ENCODE results near the gene KRTAP22-2. TPM values are rescaled to one million over a fixed set of nuclear protein-coding genes. Genes with fewer than 3 reads are reported as not detected.

Gene KRTAP22-2
- polyA plus RNA-seq (2012; ENCODE audit: low read depth, missing spikeins), result not detected

- no peak for TF ChIP-seq POLR2AphosphoS5 (IDR thresholded peaks at IDR 0.05; ENCODE audit: low read depth, low read length)
- no peak for TF ChIP-seq POLR2A (IDR thresholded peaks at IDR 0.05; ENCODE audit: low read depth, low read length)
- no peak for TF ChIP-seq SPI1 (IDR thresholded peaks at IDR 0.05; ENCODE audit: low read depth, low read length)
- TF ChIP-seq PAX5 (IDR thresholded peaks at IDR 0.05; ENCODE audit: insufficient read depth, low read length, severe bottlenecking), result no peak
- TF ChIP-seq POU2F2 (IDR thresholded peaks at IDR 0.05; ENCODE audit: low read depth, low read length), result no peak
- TF ChIP-seq TAF1 (IDR thresholded peaks at IDR 0.05; ENCODE audit: low read depth, low read length), result no peak
- FAIRE-seq (no peak), DNase-seq (ENCODE audit: insufficient read length, low spot score) (no peak)
Measured at GRCh38 chr21:30590297-30590696, at the start of gene KRTAP22-2. KRTAP22-2 (minus strand) TSS chr21:30590397.

GRCh38 chr21:30638686-30639085 lies 48.5 kb upstream of the KRTAP22-2 start:
- no peak for TF ChIP-seq POLR2A (IDR thresholded peaks at IDR 0.05; ENCODE audit: low read depth, low read length)
- no peak for TF ChIP-seq TAF1 (IDR thresholded peaks at IDR 0.05; ENCODE audit: low read depth, low read length)
- no peak for TF ChIP-seq POLR2AphosphoS5 (IDR thresholded peaks at IDR 0.05; ENCODE audit: low read depth, low read length)
- no peak for TF ChIP-seq SPI1 (IDR thresholded peaks at IDR 0.05; ENCODE audit: low read depth, low read length)
- FAIRE-seq (no peak), DNase-seq (ENCODE audit: insufficient read length, low spot score) (no peak)

GRCh38 chr21:30634906-30635305 lies 44.7 kb upstream of the KRTAP22-2 start, which contains the start of gene KRTAP20-2:
KRTAP20-2 (plus strand) TSS chr21:30635206; CDS start chr21:30635264, 58 bp downstream.
- no peak for FAIRE-seq
- no peak for TF ChIP-seq SPI1 (IDR thresholded peaks at IDR 0.05; ENCODE audit: low read depth, low read length)
- TF ChIP-seq POLR2AphosphoS5 (IDR thresholded peaks at IDR 0.05; ENCODE audit: low read depth, low read length), result no peak

GRCh38 chr21:30629200-30629599 lies 39.0 kb upstream of the KRTAP22-2 start:
- FAIRE-seq (no peak), DNase-seq (ENCODE audit: insufficient read length, low spot score) (no peak)
- no peak for TF ChIP-seq SPI1 (IDR thresholded peaks at IDR 0.05; ENCODE audit: low read depth, low read length)
- TF ChIP-seq POLR2AphosphoS5 (IDR thresholded peaks at IDR 0.05; ENCODE audit: low read depth, low read length), result no peak
- TF ChIP-seq POU2F2 (IDR thresholded peaks at IDR 0.05; ENCODE audit: low read depth, low read length), result no peak
- no peak for TF ChIP-seq POLR2A (IDR thresholded peaks at IDR 0.05; ENCODE audit: low read depth, low read length)
- no peak for TF ChIP-seq TAF1 (IDR thresholded peaks at IDR 0.05; ENCODE audit: low read depth, low read length)
- no peak for TF ChIP-seq PAX5 (IDR thresholded peaks at IDR 0.05; ENCODE audit: insufficient read depth, low read length, severe bottlenecking)

More at GRCh38 chr21:30634906-30635305, 44.7 kb upstream of the KRTAP22-2 start, which contains the start of gene KRTAP20-2:
- DNase-seq (ENCODE audit: insufficient read length, low spot score), result no peak

GRCh38 chr21:30628109-30628508 lies 37.9 kb upstream of the KRTAP22-2 start:
- no peak for DNase-seq (ENCODE audit: insufficient read length, low spot score)
- no peak for TF ChIP-seq SPI1 (IDR thresholded peaks at IDR 0.05; ENCODE audit: low read depth, low read length)
- no peak for TF ChIP-seq TAF1 (IDR thresholded peaks at IDR 0.05; ENCODE audit: low read depth, low read length)
- no peak for TF ChIP-seq POLR2A (IDR thresholded peaks at IDR 0.05; ENCODE audit: low read depth, low read length)
- TF ChIP-seq POU2F2 (IDR thresholded peaks at IDR 0.05; ENCODE audit: low read depth, low read length), result no peak
- TF ChIP-seq PAX5 (IDR thresholded peaks at IDR 0.05; ENCODE audit: insufficient read depth, low read length, severe bottlenecking), result no peak
- TF ChIP-seq POLR2AphosphoS5 (IDR thresholded peaks at IDR 0.05; ENCODE audit: low read depth, low read length), result no peak
- no peak for FAIRE-seq

- no peak for FAIRE-seq
- TF ChIP-seq POU2F2 (IDR thresholded peaks at IDR 0.05; ENCODE audit: low read depth, low read length), result no peak
- TF ChIP-seq POLR2AphosphoS5 (IDR thresholded peaks at IDR 0.05; ENCODE audit: low read depth, low read length), result no peak
- TF ChIP-seq TAF1 (IDR thresholded peaks at IDR 0.05; ENCODE audit: low read depth, low read length), result no peak
- TF ChIP-seq POLR2A (IDR thresholded peaks at IDR 0.05; ENCODE audit: low read depth, low read length), result no peak
- TF ChIP-seq PAX5 (IDR thresholded peaks at IDR 0.05; ENCODE audit: insufficient read depth, low read length, severe bottlenecking), result no peak
- TF ChIP-seq SPI1 (IDR thresholded peaks at IDR 0.05; ENCODE audit: low read depth, low read length), result no peak
- no peak for DNase-seq (ENCODE audit: insufficient read length, low spot score)
Measured at GRCh38 chr21:30625449-30626165, 35.4 kb upstream of the KRTAP22-2 start.

- FAIRE-seq (no peak), DNase-seq (ENCODE audit: insufficient read length, low spot score) (no peak)
- TF ChIP-seq POLR2A (IDR thresholded peaks at IDR 0.05; ENCODE audit: low read depth, low read length) (no peak), PAX5 (IDR thresholded peaks at IDR 0.05; ENCODE audit: insufficient read depth, low read length, severe bottlenecking) (no peak), POLR2AphosphoS5 (IDR thresholded peaks at IDR 0.05; ENCODE audit: low read depth, low read length) (no peak), TAF1 (IDR thresholded peaks at IDR 0.05; ENCODE audit: low read depth, low read length) (no peak), SPI1 (IDR thresholded peaks at IDR 0.05; ENCODE audit: low read depth, low read length) (no peak), POU2F2 (IDR thresholded peaks at IDR 0.05; ENCODE audit: low read depth, low read length) (no peak)
Measured at GRCh38 chr21:30623362-30623761, 33.2 kb upstream of the KRTAP22-2 start.

- DNase-seq (ENCODE audit: insufficient read length, low spot score) (no peak), FAIRE-seq (no peak)
- TF ChIP-seq SPI1 (IDR thresholded peaks at IDR 0.05; ENCODE audit: low read depth, low read length) (no peak), POLR2A (IDR thresholded peaks at IDR 0.05; ENCODE audit: low read depth, low read length) (no peak), TAF1 (IDR thresholded peaks at IDR 0.05; ENCODE audit: low read depth, low read length) (no peak), POLR2AphosphoS5 (IDR thresholded peaks at IDR 0.05; ENCODE audit: low read depth, low read length) (no peak), PAX5 (IDR thresholded peaks at IDR 0.05; ENCODE audit: insufficient read depth, low read length, severe bottlenecking) (no peak), POU2F2 (IDR thresholded peaks at IDR 0.05; ENCODE audit: low read depth, low read length) (no peak)
Measured at GRCh38 chr21:30620522-30620921, 30.3 kb upstream of the KRTAP22-2 start, which contains the start of gene KRTAP20-4. KRTAP20-4 (plus strand) TSS chr21:30620627.

- TF ChIP-seq POU2F2 (IDR thresholded peaks at IDR 0.05; ENCODE audit: low read depth, low read length), result no peak
- no peak for TF ChIP-seq POLR2AphosphoS5 (IDR thresholded peaks at IDR 0.05; ENCODE audit: low read depth, low read length)
- TF ChIP-seq TAF1 (IDR thresholded peaks at IDR 0.05; ENCODE audit: low read depth, low read length), result no peak
- no peak for TF ChIP-seq SPI1 (IDR thresholded peaks at IDR 0.05; ENCODE audit: low read depth, low read length)
- DNase-seq (ENCODE audit: insufficient read length, low spot score) (no peak), FAIRE-seq (no peak)
Measured at GRCh38 chr21:30620080-30620479, 29.9 kb upstream of the KRTAP22-2 start.

- no peak for TF ChIP-seq SPI1 (IDR thresholded peaks at IDR 0.05; ENCODE audit: low read depth, low read length)
- TF ChIP-seq POU2F2 (IDR thresholded peaks at IDR 0.05; ENCODE audit: low read depth, low read length), result no peak
- TF ChIP-seq POLR2A (IDR thresholded peaks at IDR 0.05; ENCODE audit: low read depth, low read length), result no peak
- no peak for TF ChIP-seq TAF1 (IDR thresholded peaks at IDR 0.05; ENCODE audit: low read depth, low read length)
- TF ChIP-seq POLR2AphosphoS5 (IDR thresholded peaks at IDR 0.05; ENCODE audit: low read depth, low read length), result no peak
- TF ChIP-seq PAX5 (IDR thresholded peaks at IDR 0.05; ENCODE audit: insufficient read depth, low read length, severe bottlenecking), result no peak
- no peak for FAIRE-seq
Measured at GRCh38 chr21:30616125-30616524, 25.9 kb upstream of the KRTAP22-2 start, which contains the start of gene KRTAP20-1. KRTAP20-1 (plus strand) TSS chr21:30616425; CDS start chr21:30616455, 30 bp downstream.

More at GRCh38 chr21:30616125-30616524, 25.9 kb upstream of the KRTAP22-2 start, which contains the start of gene KRTAP20-1:
- no peak for DNase-seq (ENCODE audit: insufficient read length, low spot score)
